Retinal pigment epithelial cell (primary cell): ENCODE results near the gene LYRM7.

ENCODE experiments used
- DNase-seq: peaks from one replicate; pipeline ENCODE4 v3.0.0-alpha.2; 2010; ENCODE audit warnings: low read depth
- H3K4me3 ChIP-seq: 2 replicates; pipeline ENCODE4 v1.5.1; 2011; ENCODE audit warnings: mild to moderate bottlenecking, low read length, control low read depth, moderate library complexity
- CTCF ChIP-seq: conservative IDR thresholded peaks from 2 replicates; pipeline ENCODE4 v1.5.1; 2011; ENCODE audit warnings: low read depth, low read length, control low read depth, inconsistent platforms

LYRM7 gene

GRCh38 chr5:131226899-131227298 is 56.2 kb downstream of the LYRM7 start:
- no peak for DNase-seq
- TF ChIP-seq CTCF = no peak
- no peak overlapping the region for H3K4me3 ChIP-seq

- no peak overlapping the region for H3K4me3 ChIP-seq
- no peak for TF ChIP-seq CTCF
- no peak for DNase-seq
These were observed 57.9 kb downstream of the LYRM7 start for GRCh38 chr5:131228646-131229045.

GRCh38 chr5:131229623-131230022 is 58.9 kb downstream of the LYRM7 start:
- H3K4me3 ChIP-seq = no peak overlapping the region
- DNase-seq = no peak
- TF ChIP-seq CTCF = no peak

GRCh38 chr5:131230406-131230805 is 59.7 kb downstream of the LYRM7 start:
- no peak for DNase-seq
- no peak for TF ChIP-seq CTCF
- H3K4me3 ChIP-seq = no peak overlapping the region

GRCh38 chr5:131239686-131240085 is 68.9 kb downstream of the LYRM7 start:
- no peak for TF ChIP-seq CTCF
- no peak for DNase-seq
- H3K4me3 ChIP-seq = no peak overlapping the region

GRCh38 chr5:131242728-131243255 is 72.0 kb downstream of the LYRM7 start:
- no peak for DNase-seq
- TF ChIP-seq CTCF = no peak
- H3K4me3 ChIP-seq = no peak overlapping the region

GRCh38 chr5:131245312-131245711 is 74.6 kb downstream of the LYRM7 start:
- no peak for TF ChIP-seq CTCF
- no peak for DNase-seq
- H3K4me3 ChIP-seq = no peak overlapping the region
